Uterus (tissue), 4 donors: ENCODE measurements around the gene HAND1. TPM values are rescaled to one million over a fixed set of nuclear protein-coding genes. Genes with fewer than 3 reads are reported as not detected.

ENCODE experiments used
- DNase-seq, 2 donors: peaks; one replicate each; pipeline ENCODE4 v3.0.0-alpha.2; 2019 to 2020
- H3K27ac ChIP-seq, 2 donors: fragments of 200-600 bp; sonication (generic); 1 replicate in 1 of 2; 2 replicates in 1 of 2; pipeline ENCODE4 v1.5.1; 2016 to 2018
- H3K27me3 ChIP-seq, 2 donors: fragments of 200-600 bp; sonication (generic); one replicate each; pipeline ENCODE4 v1.5.1; 2018 to 2019; ENCODE audit warnings: control low read depth in 1 of 2
- H3K36me3 ChIP-seq, 2 donors: fragments of 200-600 bp; sonication (generic); one replicate each; pipeline ENCODE4 v1.5.1; 2019; ENCODE audit warnings: control low read depth in 1 of 2
- H3K4me1 ChIP-seq, 2 donors: fragments of 200-600 bp; sonication (generic); one replicate each; pipeline ENCODE4 v1.5.1; 2018 to 2019; ENCODE audit warnings: control low read depth in 1 of 2
- H3K4me3 ChIP-seq, 2 donors: fragments of 200-600 bp; sonication (generic); 1 replicate in 1 of 2; 2 replicates in 1 of 2; pipeline ENCODE4 v1.5.1; 2018 to 2019; ENCODE audit warnings: mild to moderate bottlenecking in 1 of 2
- H3K9me3 ChIP-seq, 2 donors: fragments of 200-600 bp; sonication (generic); one replicate each; pipeline ENCODE4 v1.5.1; 2019; ENCODE audit warnings: control low read depth in 1 of 2
- POLR2A ChIP-seq, 2 donors: fragments of 450-650 bp; IDR thresholded peaks; one replicate each; pipeline ENCODE4 v1.6.1; 2016; ENCODE audit warnings: antibody characterized with exemption in 2 of 2, mild to moderate bottlenecking in 1 of 2, moderate library complexity in 1 of 2
- intact Hi-C: fragments of 100-400 bp; cut with DNase I; formaldehyde crosslinking; loops from one replicate; pipeline ENCODE4 v1.15.1; 2023; ENCODE audit warnings: low total_unique reads
- total RNA-seq, 4 donors: library from RNA; depleted of rRNA in 3 of 4; stranded (reverse); fragments of >200 nt in 3 of 4; gene quantifications; one replicate each; pipeline versions ENCODE4 v1.1.0 to v1.2.4, GENCODE V29; 2014 to 2023
- TF ChIP-seq, protein P1 (sequence below), 4 experiments: fragments of 200-600 bp in 2 of 4; fragments of 450-650 bp in 2 of 4; sonication (generic) in 2 of 4; IDR thresholded peaks; one replicate each; pipeline ENCODE4 v1.5.1; 2016 to 2019; ENCODE audit warnings: antibody characterized with exemption in 4 of 4, mild to moderate bottlenecking in 2 of 4, moderate library complexity in 1 of 4
- donor health status: DM: yes; HTN: yes; CAD: no.

HAND1 gene
- total RNA-seq, 4 donors from 2014 or later: 0.14 TPM; not detected in 3

DNA sequence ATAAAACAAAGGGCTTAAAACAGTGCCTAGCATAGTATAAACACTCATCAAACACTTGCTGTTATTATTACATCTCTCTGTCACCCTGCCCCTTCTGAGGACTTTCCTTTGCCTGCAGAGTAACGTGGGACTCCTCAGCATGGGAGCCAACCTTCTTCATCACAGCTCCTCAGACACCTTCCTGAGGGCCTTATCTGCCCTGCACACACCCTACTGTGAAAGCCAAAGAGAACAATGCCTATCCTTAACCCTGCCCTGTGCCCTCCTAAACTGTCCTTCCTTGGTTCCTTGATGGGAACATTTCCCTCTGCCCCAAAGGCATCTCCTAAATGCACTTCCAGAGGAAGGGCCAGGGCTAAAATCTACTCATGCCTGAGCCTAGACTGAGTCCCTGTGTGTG is 20.6 kb upstream of the HAND1 start:
- no peaks in the 10 kb centered on the region for H3K36me3 ChIP-seq
- no peak for DNase-seq
- H3K4me1 ChIP-seq: no peaks in the 10 kb centered on the region
- H3K27ac ChIP-seq: no peak overlapping the region
- no peak overlapping the region for H3K4me3 ChIP-seq
- no peaks in the 10 kb centered on the region for H3K27me3 ChIP-seq
- intact Hi-C loops: no loop called here
- H3K9me3 ChIP-seq: no peaks in the 10 kb centered on the region
- no peak for TF ChIP-seq POLR2A (IDR thresholded peaks at IDR 0.05)
- TF ChIP-seq, protein P1, sequence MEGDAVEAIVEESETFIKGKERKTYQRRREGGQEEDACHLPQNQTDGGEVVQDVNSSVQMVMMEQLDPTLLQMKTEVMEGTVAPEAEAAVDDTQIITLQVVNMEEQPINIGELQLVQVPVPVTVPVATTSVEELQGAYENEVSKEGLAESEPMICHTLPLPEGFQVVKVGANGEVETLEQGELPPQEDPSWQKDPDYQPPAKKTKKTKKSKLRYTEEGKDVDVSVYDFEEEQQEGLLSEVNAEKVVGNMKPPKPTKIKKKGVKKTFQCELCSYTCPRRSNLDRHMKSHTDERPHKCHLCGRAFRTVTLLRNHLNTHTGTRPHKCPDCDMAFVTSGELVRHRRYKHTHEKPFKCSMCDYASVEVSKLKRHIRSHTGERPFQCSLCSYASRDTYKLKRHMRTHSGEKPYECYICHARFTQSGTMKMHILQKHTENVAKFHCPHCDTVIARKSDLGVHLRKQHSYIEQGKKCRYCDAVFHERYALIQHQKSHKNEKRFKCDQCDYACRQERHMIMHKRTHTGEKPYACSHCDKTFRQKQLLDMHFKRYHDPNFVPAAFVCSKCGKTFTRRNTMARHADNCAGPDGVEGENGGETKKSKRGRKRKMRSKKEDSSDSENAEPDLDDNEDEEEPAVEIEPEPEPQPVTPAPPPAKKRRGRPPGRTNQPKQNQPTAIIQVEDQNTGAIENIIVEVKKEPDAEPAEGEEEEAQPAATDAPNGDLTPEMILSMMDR (IDR thresholded peaks at IDR 0.05): no peak

DNA sequence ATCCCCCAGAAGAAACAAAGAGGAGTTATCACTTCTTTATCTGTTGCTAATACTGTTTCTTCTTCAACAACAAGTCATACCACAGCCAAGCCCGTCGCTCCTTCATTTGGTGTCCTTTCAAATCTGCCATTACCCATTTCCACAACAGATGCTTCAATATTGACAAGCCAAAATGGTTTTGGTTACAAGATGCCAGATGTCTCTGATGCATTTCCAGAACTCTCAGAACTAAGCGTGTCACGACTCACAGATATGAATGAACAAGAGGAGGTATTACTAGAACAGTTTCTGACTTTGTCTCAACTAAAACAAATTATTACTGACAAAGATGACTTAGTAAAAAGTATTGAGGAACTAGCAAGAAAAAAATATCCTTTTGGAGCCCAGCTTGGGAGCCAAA is 16.0 kb upstream of the HAND1 start:
- no peak for DNase-seq
- no peaks in the 10 kb centered on the region for H3K36me3 ChIP-seq
- peaks cover 0 to 11% of the 10 kb centered on the region in 2 donors for H3K27me3 ChIP-seq
- no peak for TF ChIP-seq POLR2A (IDR thresholded peaks at IDR 0.05)
- H3K27ac ChIP-seq: no peak overlapping the region
- H3K4me3 ChIP-seq: no peak overlapping the region
- intact Hi-C loops: no loop called here
- no peaks in the 10 kb centered on the region for H3K9me3 ChIP-seq
- no peaks in the 10 kb centered on the region for H3K4me1 ChIP-seq

DNA sequence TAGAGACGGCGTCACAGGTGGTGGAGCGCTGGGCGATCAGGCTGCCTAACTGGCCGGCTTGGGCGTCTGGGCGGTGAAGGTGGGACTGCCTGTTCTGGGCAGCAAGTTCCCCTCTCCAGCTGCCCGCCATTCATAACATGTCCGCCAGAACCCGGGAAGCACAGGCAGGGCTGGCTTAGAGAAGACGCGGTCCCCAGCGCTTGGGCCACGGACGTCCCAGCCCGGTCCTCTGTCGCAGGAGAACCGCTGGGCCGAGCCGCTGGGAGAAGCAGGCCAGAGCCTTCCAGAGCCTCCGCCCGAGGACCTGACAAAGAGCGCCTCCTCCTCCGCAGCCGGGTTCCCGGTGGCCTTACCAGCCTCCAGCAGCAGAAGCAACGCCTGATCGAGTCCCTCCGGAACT is 15.2 kb upstream of the HAND1 start:
- peaks cover 0 to 16% of the 10 kb centered on the region in 2 donors for H3K27me3 ChIP-seq
- H3K27ac ChIP-seq: no peak overlapping the region
- no peaks in the 10 kb centered on the region for H3K36me3 ChIP-seq
- H3K4me3 ChIP-seq: no peak overlapping the region
- H3K9me3 ChIP-seq: no peaks in the 10 kb centered on the region
- intact Hi-C loops: no loop called here
- TF ChIP-seq, protein P1 (IDR thresholded peaks at IDR 0.05): no peak
- TF ChIP-seq POLR2A (IDR thresholded peaks at IDR 0.05): no peak
- H3K4me1 ChIP-seq: no peaks in the 10 kb centered on the region
- no peak for DNase-seq

DNA sequence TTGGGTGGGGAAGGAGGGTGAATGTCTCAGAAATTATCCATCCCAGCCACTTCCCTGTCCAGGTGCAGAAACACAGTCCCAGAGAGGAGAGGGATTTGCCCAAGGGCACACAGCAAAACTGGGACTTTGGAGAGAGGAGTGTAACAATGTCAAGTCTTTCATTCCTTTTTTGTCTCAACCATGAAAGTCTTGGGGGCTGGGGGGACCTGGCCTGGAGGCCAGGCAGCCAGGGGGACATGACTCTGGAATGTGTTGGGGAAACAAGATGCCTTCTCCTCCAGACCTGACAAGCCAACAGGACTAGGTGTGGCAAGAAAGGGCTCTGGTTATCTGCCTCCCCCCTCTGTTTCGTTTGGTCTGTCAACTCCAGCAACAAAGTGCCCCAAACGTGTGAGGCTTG is 13.9 kb upstream of the HAND1 start:
- Histone ChIP-seq H3K27me3 (peaks cover 0 to 28% of the 10 kb centered on the region in 2 donors), H3K36me3 (no peaks in the 10 kb centered on the region), H3K4me3 (no peak overlapping the region), H3K4me1 (no peaks in the 10 kb centered on the region), H3K9me3 (no peaks in the 10 kb centered on the region), H3K27ac (no peak overlapping the region)
- no peak for TF ChIP-seq POLR2A (IDR thresholded peaks at IDR 0.05)
- TF ChIP-seq, protein P1 (IDR thresholded peaks at IDR 0.05): no peak
- intact Hi-C loops: no loop called here
- DNase-seq: no peak

DNA sequence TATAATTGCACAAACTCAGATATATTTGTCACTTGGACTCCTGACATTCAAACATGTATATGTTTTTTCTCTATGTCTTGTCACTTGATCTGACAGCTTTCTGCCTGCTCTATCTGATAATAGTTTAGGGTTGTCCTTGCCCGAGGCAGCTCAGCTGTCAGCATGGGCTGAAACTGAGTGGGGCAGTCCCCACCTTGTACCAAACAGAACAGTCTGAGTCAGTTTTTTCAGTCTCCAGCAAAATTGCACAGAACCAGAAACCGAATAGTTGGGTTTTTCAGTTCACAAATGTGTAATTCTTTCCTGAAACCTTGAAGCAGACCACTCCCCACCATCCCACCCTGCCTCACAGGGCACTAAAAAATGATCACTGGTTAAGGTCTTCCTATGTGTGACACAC is 9.5 kb upstream of the HAND1 start:
- Histone ChIP-seq H3K4me3 (no peak overlapping the region), H3K9me3 (no peaks in the 10 kb centered on the region), H3K27ac (no peak overlapping the region), H3K27me3 (peaks cover 15 to 70% of the 10 kb centered on the region in 2 donors), H3K36me3 (no peaks in the 10 kb centered on the region), H3K4me1 (no peaks in the 10 kb centered on the region)
- intact Hi-C loops: no loop called here
- no peak for TF ChIP-seq POLR2A (IDR thresholded peaks at IDR 0.05)
- TF ChIP-seq, protein P1 (IDR thresholded peaks at IDR 0.05): no peak
- no peak for DNase-seq

DNA sequence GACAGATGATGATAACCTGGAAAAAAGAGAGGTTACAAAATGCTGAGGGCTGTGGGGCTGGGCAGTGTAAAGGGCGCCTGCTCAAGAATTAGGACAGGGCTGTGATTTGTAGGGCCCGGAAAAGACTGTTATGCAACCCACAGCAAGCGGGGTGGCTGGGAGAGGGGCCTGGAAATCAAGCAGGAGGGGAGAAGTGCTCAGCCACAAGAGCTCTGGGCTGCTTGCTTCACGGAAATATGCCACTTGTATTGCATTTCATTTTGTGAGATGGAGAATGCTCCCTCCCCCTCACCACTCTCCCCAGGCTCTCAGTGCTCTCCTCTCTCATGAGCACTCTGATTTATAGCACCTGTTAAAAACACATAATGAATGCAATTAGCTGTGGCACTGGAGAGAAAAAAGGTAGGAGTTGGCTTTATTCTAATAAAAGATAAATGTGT is 8.4 kb upstream of the HAND1 start:
- H3K27me3 ChIP-seq: peaks cover 20 to 81% of the 10 kb centered on the region in 2 donors
- H3K9me3 ChIP-seq: no peaks in the 10 kb centered on the region
- H3K36me3 ChIP-seq: no peaks in the 10 kb centered on the region

More for the DNA sequence above, 8.4 kb upstream of the HAND1 start:
- no peak for DNase-seq
- no peaks in the 10 kb centered on the region for H3K4me1 ChIP-seq
- no peak overlapping the region for H3K4me3 ChIP-seq
- no peak overlapping the region for H3K27ac ChIP-seq
- no peak for TF ChIP-seq POLR2A (IDR thresholded peaks at IDR 0.05)
- TF ChIP-seq, protein P1 (IDR thresholded peaks at IDR 0.05): no peak
- intact Hi-C loops: no loop called here
